Measurements from ENCODE around the gene KCNC3. TPM values are rescaled to one million over a fixed set of nuclear protein-coding genes. Genes with fewer than 3 reads are reported as not detected.

The KCNC3 gene
- total and polyA plus RNA-seq, 2 experiments from 2014 or later, result 1.3 to 3.4 TPM

- no peak for TF ChIP-seq CREB1 (CRISPR knock-in tag; IDR thresholded peaks at IDR 0.05; ENCODE audit: low read depth)
These were observed 2.2 kb downstream of the KCNC3 start (continued) for GRCh38 chr19:50327013-50327412.

DNA sequence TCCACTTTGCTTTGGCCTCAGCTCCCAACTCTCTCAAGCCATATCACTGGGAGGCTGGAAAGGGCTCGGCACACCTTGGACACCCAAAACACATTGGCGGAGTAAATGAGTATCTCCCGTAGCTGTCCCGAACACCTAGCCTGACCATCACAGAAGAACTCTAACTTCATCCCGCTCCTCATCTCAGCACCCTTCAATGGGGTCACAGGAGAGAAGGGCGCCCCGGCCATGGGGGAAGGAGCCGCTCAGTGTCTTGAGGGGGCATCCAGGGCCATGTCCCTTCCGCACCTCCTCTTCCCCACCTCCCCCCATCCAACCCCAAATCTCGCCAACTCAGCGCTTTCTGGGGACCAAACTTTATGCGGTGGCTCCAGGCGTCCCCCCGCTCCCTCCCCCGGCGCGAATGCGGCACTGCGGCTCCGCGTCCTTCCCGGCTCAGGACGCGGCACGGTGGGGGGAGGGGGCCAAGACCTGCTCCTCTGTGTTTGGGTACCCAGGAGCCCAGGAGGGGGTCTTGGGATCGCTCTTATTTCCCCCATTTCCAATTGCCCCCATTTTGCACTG is 3.0 kb downstream of the KCNC3 start:
- Histone ChIP-seq H3F3A (replicated peaks; ENCODE audit: low read depth) (peaks cover 11% of the 10 kb centered on the region; the same call in 1 of the 2 replicates), H2AFZ (no peak overlapping the region), H3K27ac (ENCODE audit: low read depth) (0 out of 2 replicates have a peak overlapping the region, but pooled peaks have one; percentile 45), H3K36me3 (ENCODE audit: insufficient read depth) (no peaks in the 10 kb centered on the region; the same call in 1 of the 2 replicates), H4K20me1 (replicated peaks; ENCODE audit: insufficient read depth) (peaks cover 17% of the 10 kb centered on the region; the same call in 1 of the 2 replicates), H3K4me1 (ENCODE audit: insufficient read depth) (peaks cover 29% of the 10 kb centered on the region), H3K4me3 (peak overlapping the region; percentile 86), H3K4me2 (peak overlapping the region; percentile 92), H3K79me2 (replicated peaks; ENCODE audit: insufficient read depth) (peaks cover 12% of the 10 kb centered on the region), H3K9me2 (ENCODE audit: insufficient read depth) (no peaks in the 10 kb centered on the region), H3K27me3 (ENCODE audit: insufficient read depth) (peaks cover 20% of the 10 kb centered on the region)
- Mint-ChIP-seq H3K9me3 (peaks cover 81% of the 10 kb centered on the region), H3K36me3 (ENCODE audit: low read depth) (peaks cover 52% of the 10 kb centered on the region), H3K27ac (no peak overlapping the region), H3K4me3 (no peak overlapping the region), H3K27me3 (ENCODE audit: insufficient read depth, low read depth, poor library complexity) (peaks cover 28% of the 10 kb centered on the region), H3K4me1 (no peaks in the 10 kb centered on the region)
- ATAC-seq (no peak), DNase-seq (ENCODE audit: low spot score) (peak; percentile 64)
- TF ChIP-seq JUNB (IDR thresholded peaks at IDR 0.05; ENCODE audit: unreplicated experiment) (no peak), REST (IDR thresholded peaks at IDR 0.05; ENCODE audit: unreplicated experiment) (no peak), CREB1 (CRISPR knock-in tag; IDR thresholded peaks at IDR 0.05; ENCODE audit: low read depth) (no peak), STAT1 (IDR thresholded peaks at IDR 0.05; ENCODE audit: unreplicated experiment) (no peak), EZH2 (IDR thresholded peaks at IDR 0.05; ENCODE audit: low read depth, unreplicated experiment) (no peak), NANOG (IDR thresholded peaks at IDR 0.05; ENCODE audit: borderline replicate concordance) (no peak)
- TF ChIP-seq, protein P1, sequence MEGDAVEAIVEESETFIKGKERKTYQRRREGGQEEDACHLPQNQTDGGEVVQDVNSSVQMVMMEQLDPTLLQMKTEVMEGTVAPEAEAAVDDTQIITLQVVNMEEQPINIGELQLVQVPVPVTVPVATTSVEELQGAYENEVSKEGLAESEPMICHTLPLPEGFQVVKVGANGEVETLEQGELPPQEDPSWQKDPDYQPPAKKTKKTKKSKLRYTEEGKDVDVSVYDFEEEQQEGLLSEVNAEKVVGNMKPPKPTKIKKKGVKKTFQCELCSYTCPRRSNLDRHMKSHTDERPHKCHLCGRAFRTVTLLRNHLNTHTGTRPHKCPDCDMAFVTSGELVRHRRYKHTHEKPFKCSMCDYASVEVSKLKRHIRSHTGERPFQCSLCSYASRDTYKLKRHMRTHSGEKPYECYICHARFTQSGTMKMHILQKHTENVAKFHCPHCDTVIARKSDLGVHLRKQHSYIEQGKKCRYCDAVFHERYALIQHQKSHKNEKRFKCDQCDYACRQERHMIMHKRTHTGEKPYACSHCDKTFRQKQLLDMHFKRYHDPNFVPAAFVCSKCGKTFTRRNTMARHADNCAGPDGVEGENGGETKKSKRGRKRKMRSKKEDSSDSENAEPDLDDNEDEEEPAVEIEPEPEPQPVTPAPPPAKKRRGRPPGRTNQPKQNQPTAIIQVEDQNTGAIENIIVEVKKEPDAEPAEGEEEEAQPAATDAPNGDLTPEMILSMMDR (conservative IDR thresholded peaks at IDR 0.05; ENCODE audit: low read depth in 2 of 2), result no peak
